Ascending aorta (tissue), 1 donor: ENCODE results near the gene ZNF337. TPM values are rescaled to one million over a fixed set of nuclear protein-coding genes. Genes with fewer than 3 reads are reported as not detected.

Source experiments
- total RNA-seq: library from RNA; depleted of rRNA; stranded (reverse); fragments of >200 nt; gene quantifications from one replicate; pipeline ENCODE4 v1.1.0, GENCODE V29; 2016

The ZNF337 gene
- total RNA-seq, 1 donor from 2014 or later: 3.4 TPM

Other genes with a start within 250 kb of the ZNF337 start
- 18.0 TPM for gene NINL, start 111.3 kb downstream of the ZNF337 start, total RNA-seq
- gene NANP, start 72.8 kb downstream of the ZNF337 start, total RNA-seq: 2.6 TPM